HepG2 (cell line): ENCODE measurements around the gene CENPB. TPM values are rescaled to one million over a fixed set of nuclear protein-coding genes. Genes with fewer than 3 reads are reported as not detected.
A peak's percentile ranks its signal among the peaks of the same experiment; 100 is the strongest.

Source experiments
- ATF5 ChIP-seq: sonication (generic); formaldehyde crosslinking; IDR thresholded peaks from 2 replicates; pipeline ENCODE4 v1.4.0; 2020; ENCODE audit warnings: mild to moderate bottlenecking, low read depth, missing genetic modification reagents
- HBP1 ChIP-seq: IDR thresholded peaks from 2 replicates; pipeline ENCODE4 v1.6.1; 2016; ENCODE audit warnings: low read depth, control low read depth
- HIVEP1 ChIP-seq: sonication (generic); formaldehyde crosslinking; IDR thresholded peaks from 2 replicates; pipeline ENCODE4 v1.4.0; 2020; ENCODE audit warnings: mild to moderate bottlenecking, missing genetic modification reagents
- HNF1A ChIP-seq, 2 experiments: sonication (generic) in 1 of 2; formaldehyde crosslinking in 1 of 2; IDR thresholded peaks; 2 replicates each; pipeline versions ENCODE4 v1.4.0 to v1.6.1; 2016 to 2020; ENCODE audit warnings: borderline replicate concordance in 1 of 2, low read depth in 1 of 2, mild to moderate bottlenecking in 1 of 2, missing genetic modification reagents in 1 of 2
- JUND ChIP-seq: sonication (generic); formaldehyde crosslinking; IDR thresholded peaks from 2 replicates; pipeline ENCODE4 v1.8.0; 2022; ENCODE audit warnings: mild to moderate bottlenecking, missing genetic modification reagents
- KDM1A ChIP-seq: IDR thresholded peaks from 2 replicates; pipeline ENCODE4 v1.6.1; 2016; ENCODE audit warnings: missing compliant biosample characterization
- KLF15 ChIP-seq: sonication (generic); formaldehyde crosslinking; IDR thresholded peaks from 2 replicates; pipeline ENCODE4 v1.8.1; 2023; ENCODE audit warnings: borderline replicate concordance, mild to moderate bottlenecking, inconsistent platforms, missing genetic modification reagents, mixed read lengths
- KMT2A ChIP-seq: sonication (generic); formaldehyde crosslinking; IDR thresholded peaks from 2 replicates; pipeline ENCODE4 v1.4.0; 2020; ENCODE audit warnings: missing genetic modification reagents
- NAIF1 ChIP-seq: sonication (generic); formaldehyde crosslinking; IDR thresholded peaks from 2 replicates; pipeline ENCODE4 v1.5.0; 2020; ENCODE audit warnings: mild to moderate bottlenecking, missing genetic modification reagents, borderline replicate concordance
- RELA ChIP-seq: sonication (generic); formaldehyde crosslinking; IDR thresholded peaks from 2 replicates; pipeline ENCODE4 v1.4.0; 2020; ENCODE audit warnings: missing genetic modification reagents
- ZFP1 ChIP-seq: IDR thresholded peaks from 2 replicates; pipeline ENCODE4 v1.6.1; 2016
- ZFP91 ChIP-seq: sonication (generic); formaldehyde crosslinking; IDR thresholded peaks from 2 replicates; pipeline ENCODE4 v1.9.0; 2022; ENCODE audit warnings: missing genetic modification reagents, mild to moderate bottlenecking, borderline replicate concordance
- ZNF20 ChIP-seq: sonication (generic); formaldehyde crosslinking; IDR thresholded peaks from 2 replicates; pipeline ENCODE4 v1.4.0; 2020; ENCODE audit warnings: mild to moderate bottlenecking, moderate library complexity, missing genetic modification reagents
- polyA plus RNA-seq, 8 experiments: library from polyadenylated mRNA; depleted of rRNA in 3 of 8; stranded (reverse) in 7 of 8; unstranded in 1 of 8; fragments of >200 nt; fragmentation: Illumina TruSeq in 4 of 8; extraction: Trizol in 4 of 8; gene quantifications; 2 replicates each; pipeline versions ENCODE4 v1.2.1 to v1.2.3, GENCODE V29; 2011 to 2016; ENCODE audit warnings: low read depth in 4 of 8, missing spikeins in 1 of 8, mixed read lengths in 1 of 8; ENCODE audit not compliant: insufficient read depth in 1 of 8
- total RNA-seq, 5 experiments: library from RNA; depleted of rRNA; stranded (reverse); fragments of >200 nt; fragmentation: Illumina TruSeq; extraction: Trizol; gene quantifications; 2 replicates each; pipeline ENCODE4 v1.2.3, GENCODE V29; 2016; ENCODE audit warnings: low read depth in 1 of 5

Gene CENPB
- total and polyA plus RNA-seq, 2 of the 13 experiments (the other 11 are each of a cell fraction or from before 2014, with no cell fraction given) = 10.4 to 54.5 TPM

- TF ChIP-seq HNF1A (IDR thresholded peaks at IDR 0.05; ENCODE audit: low read depth) (no peak), HNF1A (CRISPR knock-in tag; IDR thresholded peaks at IDR 0.05; ENCODE audit: borderline replicate concordance) (no peak), KDM1A (CRISPR knock-in tag) (peak; percentile 70; the same call in 1 of the 2 replicates), JUND (no peak), KMT2A (no peak), ZFP91 (CRISPR knock-in tag) (no peak), HBP1 (CRISPR knock-in tag) (no peak), NAIF1 (CRISPR knock-in tag) (no peak), ATF5 (CRISPR knock-in tag) (no peak), ZNF20 (CRISPR knock-in tag) (no peak), KLF15 (no peak), ZFP1 (CRISPR knock-in tag) (no peak), HIVEP1 (no peak), RELA (CRISPR knock-in tag) (no peak)
Observed at GRCh38 chr20:3738111-3739053, 48.2 kb downstream of the CENPB start (continued).
